ENCODE data around the gene CCDC124.
"Not testable (repeated sequence)": the region's sequence is repeated elsewhere in the genome, so short reads cannot be mapped to it uniquely, and the experiment has no call there.

Gene CCDC124

DNA sequence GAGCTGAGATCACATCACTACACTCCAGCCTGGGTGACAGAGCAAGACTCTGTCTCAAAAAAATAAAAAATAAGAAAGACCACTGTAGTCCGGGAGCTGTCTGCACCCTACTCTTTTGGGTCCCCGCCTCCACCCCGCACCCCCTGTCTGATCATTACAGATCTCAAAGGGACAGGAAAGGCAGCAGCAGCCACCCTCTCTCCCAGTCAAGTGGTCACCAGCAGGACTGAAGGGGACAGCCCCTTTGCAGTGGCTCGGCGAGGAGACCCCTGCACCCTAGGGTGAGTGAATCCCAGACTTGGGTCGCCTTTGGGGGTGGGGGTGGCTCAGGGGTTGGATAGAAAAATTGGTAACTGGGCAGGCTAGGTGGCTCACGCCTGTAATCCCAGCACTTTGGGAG, 21.6 kb downstream of the CCDC124 start:
- no peak for DNase-seq

DNA sequence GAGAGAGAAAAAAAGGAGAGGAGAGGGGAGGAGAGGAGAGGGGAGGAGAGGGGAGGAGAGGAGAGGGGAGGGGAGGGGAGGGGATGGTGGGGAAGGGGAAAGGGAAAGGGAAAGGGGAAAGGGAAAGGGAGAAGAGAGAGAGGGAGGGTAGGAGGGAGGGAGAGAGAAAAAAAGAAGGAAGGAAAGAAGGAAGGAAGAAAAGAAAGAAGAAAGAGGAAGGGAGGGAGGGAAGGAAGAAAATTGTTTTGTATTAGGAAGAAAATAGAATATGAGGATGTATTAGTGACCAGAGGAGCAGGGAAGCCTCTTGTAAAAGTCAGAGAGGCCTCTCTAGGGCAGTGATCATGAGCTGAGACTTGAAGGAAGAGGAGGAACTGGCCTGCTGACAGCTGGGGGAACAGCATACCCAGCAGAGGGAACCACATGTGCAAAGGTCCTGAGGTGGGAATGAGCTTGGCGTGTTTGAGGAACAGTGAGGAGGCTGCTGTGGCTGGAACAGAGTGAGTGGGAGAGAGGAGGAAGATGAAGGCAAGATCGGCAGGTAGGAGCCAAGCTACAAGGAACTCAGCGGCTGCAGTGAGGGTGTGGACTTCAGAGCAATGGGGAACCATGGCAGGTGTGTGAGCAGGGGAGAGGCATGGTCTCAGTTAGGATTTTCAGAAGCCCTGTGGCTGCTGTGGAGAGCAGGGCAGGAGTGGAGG, 24.5 kb downstream of the CCDC124 start:
- no peak for DNase-seq

DNA sequence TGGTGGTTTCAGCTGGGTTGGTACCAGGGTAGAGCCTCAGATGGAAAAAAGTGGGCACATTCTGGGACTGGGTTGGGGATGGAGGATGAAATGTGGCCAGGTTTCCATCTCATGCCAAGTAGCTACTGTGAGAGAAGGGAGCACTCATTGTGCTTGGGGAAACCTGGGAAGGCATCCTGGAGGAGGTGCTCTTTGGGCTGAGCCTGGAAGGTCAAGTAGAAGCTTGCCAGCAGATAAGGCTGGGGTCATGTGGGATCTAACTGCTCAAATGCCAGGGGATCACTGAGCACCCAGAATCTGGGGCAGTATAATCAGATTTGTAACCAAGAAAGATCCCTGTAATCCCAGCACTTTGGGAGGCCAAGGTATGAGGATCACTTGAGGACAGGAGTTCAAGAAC, 25.1 kb downstream of the CCDC124 start:
- no peak for DNase-seq

DNA sequence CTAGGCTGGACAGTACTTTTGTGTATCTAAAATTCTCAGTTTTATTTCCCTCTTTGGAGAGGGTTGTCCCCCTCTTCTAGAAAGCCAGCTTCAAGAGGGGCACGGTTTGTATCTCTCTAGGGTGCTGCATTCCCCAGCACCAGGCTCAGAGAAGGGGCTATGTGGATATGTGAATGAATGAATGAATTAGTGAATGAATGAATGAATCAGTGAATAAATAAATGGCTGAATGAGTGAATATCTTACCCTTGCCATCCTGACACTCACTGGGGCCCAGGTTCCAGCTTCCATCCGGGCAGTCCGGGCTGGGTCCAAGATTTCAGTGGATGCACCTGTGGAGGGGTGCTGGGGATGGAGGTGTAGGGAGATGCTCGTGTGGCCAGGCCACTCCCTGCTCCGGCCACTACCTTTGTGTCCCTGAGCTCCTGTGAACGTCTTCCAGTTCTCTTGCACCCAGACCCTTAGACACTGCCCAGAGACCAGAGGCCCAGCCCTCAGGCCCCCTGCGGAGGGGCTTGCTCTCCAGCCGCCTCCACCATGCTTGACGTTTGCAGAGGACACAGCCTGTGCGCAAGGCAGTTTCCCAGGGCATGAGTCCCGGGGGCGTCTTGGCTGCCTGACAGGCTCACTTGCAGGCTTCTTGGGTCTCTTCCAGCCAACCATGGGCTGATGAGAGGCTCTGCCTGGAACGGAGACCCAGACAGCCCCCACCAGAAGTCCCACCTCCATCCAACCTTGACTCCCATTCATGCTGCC, 31.3 kb downstream of the CCDC124 start:
- DNase-seq: no peak

DNA sequence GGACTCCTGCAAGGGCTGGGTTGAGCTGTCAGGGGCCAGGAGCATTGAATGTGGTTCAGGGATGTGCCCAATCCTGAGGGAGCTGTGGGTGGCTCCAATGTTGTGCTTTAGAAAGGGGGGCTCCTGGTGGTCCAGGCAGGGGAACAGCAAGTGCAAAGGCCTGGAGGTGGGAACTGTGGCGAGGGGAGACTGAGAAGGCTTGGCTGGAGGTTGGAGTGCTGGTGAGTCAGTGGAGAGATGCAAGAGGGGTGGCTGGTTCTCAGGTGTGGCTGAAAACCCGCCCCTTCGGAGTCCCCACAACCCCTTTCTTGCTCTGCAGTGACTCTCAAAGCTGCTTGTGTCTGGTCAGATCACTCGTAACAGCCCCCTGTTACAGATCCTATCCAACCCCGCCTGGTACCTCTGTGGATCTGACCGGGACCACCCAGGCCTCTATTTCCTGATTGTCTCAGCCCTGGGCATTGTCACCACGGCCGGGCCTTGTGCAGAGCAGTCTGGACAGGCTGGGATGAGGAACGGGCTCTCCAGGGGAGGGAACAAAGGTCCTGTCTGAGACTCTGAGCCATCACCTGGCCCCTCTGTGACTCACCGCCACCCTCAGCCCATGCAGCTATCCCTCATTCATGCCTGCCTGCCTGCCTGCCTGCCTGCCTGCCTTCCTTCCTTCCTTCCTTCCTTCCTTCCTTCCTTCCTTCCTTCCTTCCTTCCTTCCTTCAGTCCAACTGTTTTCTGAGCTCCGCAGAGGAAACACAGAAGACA, 32.7 kb downstream of the CCDC124 start:
- no peak for DNase-seq

DNA sequence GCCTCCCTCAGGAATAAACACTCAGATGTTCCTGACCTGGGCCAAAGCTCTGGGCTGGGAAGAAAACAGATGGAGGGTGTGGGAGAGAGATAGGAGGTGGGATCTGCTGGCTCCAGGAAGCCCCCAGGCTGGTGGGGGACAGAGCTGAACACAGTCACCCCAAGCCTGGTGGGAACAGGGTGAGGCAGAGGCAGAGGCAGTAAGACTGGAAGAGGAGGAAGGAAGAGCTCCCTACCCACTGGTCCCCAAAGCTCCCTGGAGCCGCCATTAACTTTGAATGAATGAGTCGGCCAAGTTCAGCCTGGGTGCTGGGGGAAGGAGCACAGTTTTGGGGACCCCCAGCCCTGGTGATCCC, 33.3 kb downstream of the CCDC124 start:
- DNase-seq: no peak

DNA sequence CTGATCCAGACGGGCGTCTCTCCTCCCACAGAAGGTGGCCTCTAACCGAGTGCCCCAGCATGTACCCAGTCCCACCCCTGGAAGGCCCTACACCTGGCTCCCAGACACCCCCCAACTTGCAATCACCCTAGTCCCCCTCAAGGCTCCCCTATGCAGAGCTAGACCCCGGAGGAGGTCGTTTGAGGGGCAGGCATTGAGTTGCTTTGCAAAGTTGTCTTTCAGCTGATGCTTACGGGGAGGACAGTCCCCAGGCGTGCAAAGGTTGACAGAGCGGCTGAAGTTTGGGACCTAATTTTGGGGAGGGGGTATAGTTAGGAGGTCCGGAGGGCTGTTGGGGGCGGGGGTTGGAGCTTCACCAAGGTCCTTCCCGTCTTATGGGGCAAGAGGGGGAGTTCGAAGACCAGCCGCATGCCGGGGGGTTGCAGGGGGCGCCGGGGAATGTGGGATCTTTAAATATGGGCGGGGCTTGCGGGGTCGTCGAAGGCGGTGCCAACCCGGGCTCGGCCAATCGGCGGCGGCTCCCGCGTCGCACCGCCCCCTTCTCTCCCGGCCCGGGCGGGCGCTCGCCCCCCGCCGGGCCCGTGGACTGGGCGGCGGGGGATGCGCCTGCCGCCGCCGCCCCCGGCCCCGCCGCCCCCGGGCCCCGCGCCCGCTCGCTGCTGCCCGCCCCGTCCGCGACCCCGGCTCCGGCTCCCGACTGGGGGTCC, 33.9 kb downstream of the CCDC124 start, which contains the start of gene KCNN1:
Gene KCNN1, plus strand, starts transcription at position 558 of the 707 bp plus-strand sequence. CDS start 6,782 bp downstream, outside the sequence.
- no peak for DNase-seq

DNA sequence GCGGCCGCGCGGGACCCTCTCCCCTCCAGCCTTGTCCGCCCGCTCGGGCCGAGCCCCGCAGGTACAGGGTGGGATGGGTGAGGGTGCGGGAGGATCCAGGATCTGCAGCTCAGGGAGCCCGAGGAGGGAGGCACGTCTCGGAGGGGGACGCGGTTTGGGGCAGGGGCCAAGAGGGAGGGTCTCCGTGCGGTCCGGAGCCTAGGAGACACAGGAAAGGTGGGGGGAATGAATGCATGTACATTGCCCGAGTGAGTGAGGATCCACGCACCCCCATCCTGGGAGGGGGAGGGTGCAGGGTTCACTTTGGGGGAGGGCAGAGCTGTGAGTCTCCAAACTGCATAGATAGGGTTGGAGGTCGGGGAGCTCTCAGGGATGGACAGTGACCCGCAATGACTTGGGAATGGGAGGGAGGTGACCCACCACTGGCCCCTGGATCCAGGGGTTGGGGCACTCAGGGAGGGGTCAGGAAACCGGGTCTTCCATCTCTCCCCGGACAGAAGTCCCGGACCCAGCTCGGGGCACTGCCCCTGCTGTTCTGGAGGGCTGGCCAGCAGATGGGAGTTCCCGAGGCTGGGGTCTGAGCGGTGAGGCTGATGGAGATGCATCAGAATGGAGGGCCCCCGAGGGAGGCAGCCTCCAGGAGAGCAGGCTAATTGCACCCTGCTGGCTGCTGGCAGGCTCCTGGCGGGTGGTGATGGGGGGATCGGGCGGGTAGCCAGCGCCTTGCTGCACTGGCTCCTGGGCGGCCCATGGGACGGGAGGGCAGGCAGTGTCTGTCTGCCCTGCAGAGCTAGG, 34.6 kb downstream of the CCDC124 start:
- no peak for DNase-seq

DNA sequence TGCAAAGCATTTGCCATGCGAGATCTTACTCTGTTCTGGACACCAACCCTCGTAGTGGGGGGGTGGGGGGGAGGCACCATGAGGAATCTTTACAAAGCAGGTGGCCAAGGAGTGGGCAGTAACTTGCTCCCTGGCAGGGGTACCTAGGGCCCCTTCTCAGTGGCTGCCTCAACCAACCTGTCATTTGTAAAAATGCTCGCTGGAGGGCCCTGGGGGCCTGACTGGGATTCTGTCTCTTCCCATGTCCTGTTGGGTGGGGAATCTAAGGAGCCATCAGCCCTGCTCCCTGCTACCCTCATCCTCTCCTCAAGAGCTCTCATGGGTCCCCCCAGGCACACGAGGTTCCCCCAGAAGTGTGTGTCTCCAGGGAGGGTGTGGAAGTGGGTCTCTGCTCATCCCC, 35.5 kb downstream of the CCDC124 start:
- no peak for DNase-seq

DNA sequence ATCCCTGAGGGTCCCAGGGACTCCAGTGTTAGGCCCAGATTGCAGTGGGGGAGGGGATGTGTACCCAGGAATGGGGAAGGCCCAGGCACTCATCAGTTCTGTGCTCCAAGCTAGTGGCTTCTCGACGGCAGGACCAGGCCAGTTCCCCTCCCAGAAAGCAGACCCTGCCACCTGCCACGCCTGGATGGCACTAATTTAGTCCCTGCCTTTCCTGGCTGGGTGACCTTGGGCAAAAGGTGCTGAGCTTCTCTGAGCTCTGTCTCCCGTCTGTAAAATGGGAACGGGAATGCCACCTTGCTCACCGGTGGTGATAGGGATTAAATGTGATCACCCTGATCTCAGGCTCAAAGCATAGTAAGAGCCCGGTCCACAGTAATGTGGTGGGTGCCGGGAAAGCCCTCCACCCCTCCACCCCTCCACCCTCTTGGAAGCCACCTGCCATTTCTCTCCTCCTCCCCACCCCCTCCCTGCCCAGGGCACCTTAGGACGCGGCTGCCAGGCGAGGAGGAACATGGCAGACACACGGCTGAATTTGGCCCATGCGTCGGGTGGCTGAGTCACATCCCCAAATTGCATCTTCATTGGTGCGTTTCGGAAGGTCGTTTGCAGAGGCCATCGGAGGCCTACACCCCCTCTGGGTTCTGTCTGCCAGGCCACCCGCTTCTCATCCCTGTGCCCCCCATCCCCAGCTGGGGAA, 36.4 kb downstream of the CCDC124 start:
- no peak for DNase-seq

DNA sequence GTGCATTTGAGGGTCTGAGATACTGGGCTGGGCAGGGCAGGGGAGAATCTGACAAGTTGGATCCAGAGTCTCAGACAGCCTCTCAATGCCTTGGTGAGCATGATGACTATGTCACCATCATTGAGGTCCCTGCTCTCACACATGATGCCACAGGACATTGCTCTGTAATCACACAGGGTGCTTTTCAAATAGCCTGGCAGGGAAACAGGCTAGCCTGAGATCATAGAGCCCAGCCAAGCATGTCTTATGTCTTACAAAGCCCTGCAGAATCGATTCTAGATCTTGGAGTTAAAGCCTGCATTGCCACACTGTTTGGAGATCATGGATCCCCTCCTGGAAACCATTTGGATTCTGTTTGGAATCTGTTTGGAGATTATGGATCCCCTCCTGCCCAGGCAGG, 39.4 kb downstream of the CCDC124 start:
- DNase-seq: no peak

DNA sequence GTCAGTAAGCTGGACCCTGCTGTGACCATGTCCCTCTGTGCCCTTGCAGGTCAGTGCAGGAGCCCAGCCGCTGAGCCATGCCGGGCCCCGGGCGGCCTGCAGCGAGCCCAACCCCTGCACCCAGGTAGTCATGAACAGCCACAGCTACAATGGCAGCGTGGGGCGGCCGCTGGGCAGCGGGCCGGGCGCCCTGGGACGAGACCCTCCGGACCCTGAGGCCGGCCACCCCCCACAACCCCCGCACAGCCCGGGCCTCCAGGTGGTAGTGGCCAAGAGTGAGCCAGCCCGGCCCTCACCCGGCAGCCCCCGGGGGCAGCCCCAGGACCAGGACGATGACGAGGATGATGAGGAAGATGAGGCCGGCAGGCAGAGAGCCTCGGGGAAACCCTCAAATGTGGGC, 40.9 kb downstream of the CCDC124 start:
- no peak for DNase-seq

DNA sequence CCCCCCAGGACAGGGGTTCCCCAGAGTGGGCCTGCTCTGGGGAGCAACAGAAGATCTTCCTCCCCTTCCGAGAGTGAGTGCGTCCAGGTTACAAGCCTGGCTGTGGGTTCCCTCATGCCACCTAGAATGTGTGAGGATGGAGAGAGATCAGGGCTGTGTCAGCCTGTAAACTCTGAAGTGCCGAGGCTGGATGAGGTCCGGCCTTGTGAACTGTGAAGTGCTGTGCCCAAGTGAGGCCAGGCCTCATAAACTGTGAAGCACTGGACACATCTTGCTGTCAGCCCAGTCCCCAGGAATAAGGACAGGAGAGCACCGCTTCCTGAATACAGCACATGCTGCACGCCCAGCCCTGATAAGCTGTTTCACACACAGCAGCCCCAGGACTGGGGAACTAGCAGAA, 41.7 kb downstream of the CCDC124 start:
- DNase-seq: no peak

DNA sequence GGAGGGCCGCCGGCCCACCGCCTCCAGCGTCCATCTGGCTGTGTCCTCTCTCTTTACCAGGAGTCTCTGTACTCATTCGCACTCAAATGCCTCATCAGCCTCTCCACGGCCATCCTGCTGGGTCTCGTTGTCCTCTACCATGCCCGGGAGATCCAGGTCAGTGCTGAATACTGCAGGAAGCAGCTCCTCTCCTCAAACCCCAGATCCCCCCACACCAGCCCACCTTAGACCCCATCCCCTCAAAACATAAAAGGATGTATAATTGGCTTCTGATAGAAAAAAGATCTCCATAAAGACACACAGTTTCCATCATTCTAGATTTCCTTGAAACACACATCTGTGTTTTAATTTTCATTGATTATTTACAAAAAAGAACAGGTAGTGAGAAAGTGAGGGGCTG, 42.2 kb downstream of the CCDC124 start:
- DNase-seq: no peak

DNA sequence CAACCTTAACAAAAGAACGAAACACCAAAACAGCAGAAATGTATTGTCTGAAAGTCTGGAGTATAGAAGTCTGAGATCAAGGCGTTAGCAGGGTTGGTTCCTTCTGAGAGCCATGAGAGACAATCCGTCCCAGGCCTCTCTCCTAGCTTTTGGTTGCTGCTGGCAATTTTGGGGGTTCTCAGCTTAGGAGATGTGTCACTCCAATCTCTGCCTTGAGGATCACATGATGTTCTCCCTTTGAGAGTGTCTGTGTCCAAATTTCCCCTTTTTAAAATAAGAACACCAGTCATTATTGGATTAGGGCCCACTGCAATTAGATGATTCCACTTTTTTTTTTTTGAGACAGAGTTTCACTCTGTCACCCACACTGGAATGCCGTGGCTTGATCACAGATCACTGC, 44.2 kb downstream of the CCDC124 start:
- DNase-seq: no peak

DNA sequence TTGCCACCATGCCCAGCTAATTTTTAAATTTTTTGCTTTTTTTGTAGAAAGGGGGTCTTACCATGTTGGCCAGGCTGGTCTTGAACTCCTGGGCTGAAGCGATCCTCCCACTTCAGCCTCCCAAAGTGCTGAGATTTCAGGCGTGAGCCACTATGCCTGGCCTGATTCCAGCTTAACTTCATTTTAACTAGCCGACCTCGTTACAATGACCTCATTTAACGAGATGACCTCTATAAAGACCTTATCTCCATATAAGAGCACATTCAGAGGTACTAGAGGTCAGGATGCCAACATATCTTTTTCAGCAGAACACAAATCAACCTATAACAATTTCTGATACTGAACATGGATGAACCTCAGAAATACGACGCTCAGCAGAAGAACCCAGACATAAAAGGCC, 44.7 kb downstream of the CCDC124 start:
- DNase-seq: no peak

DNA sequence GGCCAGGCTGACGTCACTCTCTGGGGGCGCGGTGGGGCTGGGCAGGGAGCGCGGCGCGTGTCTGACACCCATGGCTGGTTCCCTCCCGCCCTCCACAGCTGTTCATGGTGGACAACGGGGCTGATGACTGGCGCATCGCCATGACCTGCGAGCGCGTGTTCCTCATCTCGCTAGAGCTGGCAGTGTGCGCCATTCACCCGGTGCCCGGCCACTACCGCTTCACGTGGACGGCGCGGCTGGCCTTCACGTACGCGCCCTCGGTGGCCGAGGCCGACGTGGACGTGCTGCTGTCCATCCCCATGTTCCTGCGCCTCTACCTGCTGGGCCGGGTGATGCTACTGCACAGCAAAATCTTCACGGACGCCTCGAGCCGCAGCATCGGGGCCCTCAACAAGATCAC, 48.8 kb downstream of the CCDC124 start:
- no peak for DNase-seq

DNA sequence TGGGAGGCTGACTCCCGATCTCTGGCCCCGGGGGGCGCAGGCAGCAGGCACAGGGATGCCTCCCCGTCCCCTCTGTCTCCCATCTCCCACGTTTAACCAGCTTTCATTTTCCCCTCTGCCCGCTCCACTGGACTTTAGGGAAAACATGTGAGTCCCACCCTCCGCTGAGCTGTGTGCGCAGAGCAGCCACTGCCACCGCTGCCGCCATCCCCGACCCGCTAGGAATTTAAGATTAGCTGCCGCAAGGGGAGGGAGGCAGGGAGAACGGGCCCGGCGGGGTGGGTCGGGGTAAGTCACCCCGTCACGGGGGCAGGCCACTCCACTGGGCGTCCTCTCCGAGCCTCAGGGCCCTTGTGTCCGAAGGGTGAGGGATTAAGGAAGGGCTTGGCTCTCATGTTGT, 49.6 kb downstream of the CCDC124 start:
- no peak for DNase-seq

DNA sequence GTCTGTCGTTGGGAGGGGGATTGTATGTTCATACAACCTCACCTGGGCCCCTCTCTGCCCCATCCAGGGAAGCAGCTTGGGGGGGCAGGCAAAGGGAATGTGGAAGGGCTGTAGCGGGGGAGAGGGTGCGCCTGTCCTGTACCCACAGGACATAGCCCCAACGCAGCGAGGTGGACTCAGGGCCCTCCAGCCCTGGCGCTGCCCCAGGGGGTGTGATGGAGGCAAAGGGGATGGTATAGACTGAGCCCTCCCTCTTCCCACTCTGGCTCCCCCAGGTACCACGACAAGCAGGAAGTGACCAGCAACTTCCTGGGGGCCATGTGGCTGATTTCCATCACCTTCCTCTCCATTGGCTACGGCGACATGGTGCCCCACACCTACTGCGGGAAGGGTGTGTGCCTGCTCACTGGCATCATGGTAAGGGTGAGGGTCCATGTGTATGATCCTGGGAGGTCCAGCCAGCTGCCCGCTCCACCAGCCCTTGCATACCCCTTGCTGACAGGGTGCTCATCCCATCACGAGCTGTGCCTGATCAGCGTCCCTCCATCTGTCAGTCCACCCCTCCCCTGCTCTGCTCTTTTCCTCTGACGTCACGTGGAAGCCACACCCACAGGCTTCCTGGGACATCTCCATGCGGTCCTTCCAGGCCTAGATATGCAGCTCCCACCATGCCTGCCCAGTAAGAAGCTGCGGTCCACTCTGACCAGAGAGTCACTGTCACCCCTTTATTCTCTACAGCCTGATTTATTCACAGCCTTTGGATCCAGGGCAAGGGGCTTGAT, 52.4 kb downstream of the CCDC124 start:
- DNase-seq: no peak

DNA sequence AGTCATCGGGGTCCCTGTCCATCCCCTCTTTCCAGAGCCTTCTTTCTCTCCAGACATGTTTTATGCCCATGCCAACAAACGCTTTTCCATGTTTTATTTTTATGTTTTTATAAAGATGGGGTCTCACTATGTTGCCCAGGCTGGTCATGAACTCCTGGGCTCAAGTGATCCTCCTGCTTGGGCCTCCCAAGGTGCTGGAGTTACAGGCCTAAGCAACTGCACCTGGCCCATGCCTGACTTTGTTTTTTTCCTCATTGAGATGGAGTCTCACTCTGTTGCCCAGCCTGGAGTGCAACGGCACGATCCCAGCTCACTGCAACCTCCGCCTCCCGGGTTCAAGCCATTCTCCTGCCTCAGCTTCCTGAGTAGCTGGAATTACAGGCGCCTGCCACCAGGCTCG, 53.8 kb downstream of the CCDC124 start:
- not testable (repeated sequence) for DNase-seq

DNA sequence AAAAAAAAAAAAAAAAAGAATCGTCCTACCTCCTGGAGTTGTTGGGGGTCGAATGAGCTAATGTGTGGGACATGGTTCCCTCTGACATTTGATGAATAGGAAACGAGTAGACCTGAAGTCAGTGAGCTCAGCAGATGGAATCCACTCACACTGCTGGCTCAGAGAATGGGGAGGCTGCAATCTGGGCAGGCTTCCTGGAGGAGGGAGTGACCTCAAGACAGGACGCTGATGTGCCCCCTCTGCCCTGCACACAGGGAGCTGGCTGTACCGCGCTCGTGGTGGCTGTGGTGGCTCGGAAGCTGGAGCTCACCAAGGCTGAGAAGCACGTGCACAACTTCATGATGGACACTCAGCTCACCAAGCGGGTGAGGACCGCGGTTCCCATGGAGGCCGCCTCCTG, 55.3 kb downstream of the CCDC124 start:
- DNase-seq: no peak
